ENCODE results near the gene PAX8. TPM values are rescaled to one million over a fixed set of nuclear protein-coding genes. Genes with fewer than 3 reads are reported as not detected.

The PAX8 gene
- total RNA-seq, 6 donors from 2014 or later: 1.5 to 3.6 (median 2.0) TPM

DNA sequence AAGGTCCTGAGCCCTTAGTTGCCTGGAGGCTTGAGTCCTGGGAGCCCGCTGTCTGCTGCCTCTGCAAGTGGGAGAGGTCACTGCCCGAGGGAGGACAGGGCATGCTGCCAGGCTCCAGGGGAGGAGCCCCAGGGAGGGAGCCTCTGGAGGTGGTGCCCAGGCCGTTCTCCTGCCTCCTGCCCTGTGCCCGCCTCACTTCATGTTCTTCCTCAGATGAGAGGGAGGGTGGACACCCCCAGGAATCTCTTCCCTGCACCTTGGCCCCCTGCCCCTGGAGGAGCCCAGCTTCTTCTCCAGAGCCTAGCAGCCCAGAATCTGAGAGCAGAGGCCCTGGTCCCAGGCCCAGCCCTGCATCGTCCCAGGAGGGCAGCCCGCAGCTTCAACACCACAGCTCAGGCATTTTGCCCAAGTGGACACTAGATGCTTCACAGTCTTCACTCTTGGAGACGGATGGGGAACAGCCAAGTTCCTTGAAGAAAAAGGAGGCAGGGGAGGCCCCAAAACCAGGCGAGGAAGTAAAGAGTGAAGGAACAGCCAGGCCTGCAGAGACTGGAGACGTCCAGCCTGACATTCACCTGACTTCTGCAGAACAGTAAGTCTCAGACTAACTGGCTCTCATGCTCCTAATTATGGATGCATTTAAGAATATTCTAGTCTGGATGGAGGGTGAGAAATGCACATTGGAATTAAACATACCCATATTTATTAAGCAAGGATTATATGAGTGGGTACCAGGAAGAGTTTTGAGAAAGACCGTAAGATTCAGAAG, 92.9 kb downstream of the PAX8 start:
- 58 to 67% methylated on average over 8 to 10 of the region's 10 CpGs for WGBS, 2 donors
- peak; percentile 65 to 83 for DNase-seq
- Histone ChIP-seq H3K9me3 (no peaks in the 10 kb centered on the region), H3K36me3 (peaks cover 0 to 2% (median 1%) of the 10 kb centered on the region in 4 donors), H3K27me3 (no peaks in the 10 kb centered on the region), H3K4me1 (peaks cover 12 to 32% (median 31%) of the 10 kb centered on the region in 4 donors), H3K4me3 (no peak overlapping the region), H3K27ac (peak overlapping the region in 2 of 4 donors; percentile 7 to 11)
- peak; percentile 49 to 69 for ATAC-seq (ENCODE audit: low FRiP score in 2 of 2)
- TF ChIP-seq EP300 (IDR thresholded peaks at IDR 0.05) (no peak), POLR2A (IDR thresholded peaks at IDR 0.05) (no peak), POLR2AphosphoS5 (IDR thresholded peaks at IDR 0.05) (no peak)
- TF ChIP-seq, protein P1, sequence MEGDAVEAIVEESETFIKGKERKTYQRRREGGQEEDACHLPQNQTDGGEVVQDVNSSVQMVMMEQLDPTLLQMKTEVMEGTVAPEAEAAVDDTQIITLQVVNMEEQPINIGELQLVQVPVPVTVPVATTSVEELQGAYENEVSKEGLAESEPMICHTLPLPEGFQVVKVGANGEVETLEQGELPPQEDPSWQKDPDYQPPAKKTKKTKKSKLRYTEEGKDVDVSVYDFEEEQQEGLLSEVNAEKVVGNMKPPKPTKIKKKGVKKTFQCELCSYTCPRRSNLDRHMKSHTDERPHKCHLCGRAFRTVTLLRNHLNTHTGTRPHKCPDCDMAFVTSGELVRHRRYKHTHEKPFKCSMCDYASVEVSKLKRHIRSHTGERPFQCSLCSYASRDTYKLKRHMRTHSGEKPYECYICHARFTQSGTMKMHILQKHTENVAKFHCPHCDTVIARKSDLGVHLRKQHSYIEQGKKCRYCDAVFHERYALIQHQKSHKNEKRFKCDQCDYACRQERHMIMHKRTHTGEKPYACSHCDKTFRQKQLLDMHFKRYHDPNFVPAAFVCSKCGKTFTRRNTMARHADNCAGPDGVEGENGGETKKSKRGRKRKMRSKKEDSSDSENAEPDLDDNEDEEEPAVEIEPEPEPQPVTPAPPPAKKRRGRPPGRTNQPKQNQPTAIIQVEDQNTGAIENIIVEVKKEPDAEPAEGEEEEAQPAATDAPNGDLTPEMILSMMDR (IDR thresholded peaks at IDR 0.05): no peak

- Histone ChIP-seq H3K27me3 (no peaks in the 10 kb centered on the region), H3K36me3 (peaks cover 0 to 2% (median 1%) of the 10 kb centered on the region in 4 donors), H3K27ac (no peak overlapping the region), H3K4me1 (peaks cover 16 to 43% (median 41%) of the 10 kb centered on the region in 4 donors), H3K9me3 (no peaks in the 10 kb centered on the region), H3K4me3 (no peak overlapping the region)
- TF ChIP-seq, protein P1 (IDR thresholded peaks at IDR 0.05): no peak
- no peak for TF ChIP-seq POLR2A (IDR thresholded peaks at IDR 0.05)
- DNase-seq (no peak), ATAC-seq (ENCODE audit: low FRiP score in 2 of 2) (no peak)
- 75 to 94% methylated on average over 7 to 8 of the region's 8 CpGs for WGBS, 2 donors
Measured at GRCh38 chr2:113184531-113185230, 94.0 kb downstream of the PAX8 start.

DNA sequence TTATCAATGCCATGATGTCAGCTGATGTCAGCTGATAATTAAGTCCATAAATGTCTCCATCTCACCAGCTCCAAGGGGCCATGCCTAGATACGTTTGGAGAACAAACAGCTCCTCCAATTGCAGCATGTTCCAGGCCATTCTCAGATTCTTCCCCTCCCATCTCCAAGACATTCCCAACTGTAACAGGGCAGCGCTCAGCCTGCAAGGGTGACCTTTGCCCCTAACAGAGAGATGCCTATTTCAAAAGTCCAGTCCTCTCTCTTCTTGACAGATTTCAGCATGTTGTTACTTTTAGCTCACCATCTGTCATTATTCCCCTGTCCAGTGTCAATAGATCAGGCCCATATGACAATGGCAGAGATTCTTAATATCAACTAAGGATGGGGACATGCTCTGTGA, 95.0 kb downstream of the PAX8 start:
- ATAC-seq (ENCODE audit: low FRiP score in 2 of 2) (no peak), DNase-seq (no peak)
- 73 to 82% methylated on average over 2 of the region's 2 CpGs for WGBS, 2 donors
- H3K4me1 ChIP-seq: peaks cover 19 to 45% (median 42%) of the 10 kb centered on the region in 4 donors
- no peak overlapping the region for H3K27ac ChIP-seq
- peaks cover 0 to 2% (median 1%) of the 10 kb centered on the region in 4 donors for H3K36me3 ChIP-seq
- H3K27me3 ChIP-seq: no peaks in the 10 kb centered on the region
- no peak for TF ChIP-seq POLR2AphosphoS5 (IDR thresholded peaks at IDR 0.05)
- TF ChIP-seq EP300 (IDR thresholded peaks at IDR 0.05): no peak
- no peak for TF ChIP-seq POLR2A (IDR thresholded peaks at IDR 0.05)
- TF ChIP-seq, protein P1 (IDR thresholded peaks at IDR 0.05): no peak
- H3K4me3 ChIP-seq: no peak overlapping the region
- no peaks in the 10 kb centered on the region for H3K9me3 ChIP-seq

GRCh38 chr2:113183264-113183663, 95.5 kb downstream of the PAX8 start:
- no peak for DNase-seq
- TF ChIP-seq POLR2AphosphoS5 (IDR thresholded peaks at IDR 0.05): no peak
- no peak for TF ChIP-seq POLR2A (IDR thresholded peaks at IDR 0.05)
- TF ChIP-seq, protein P1 (IDR thresholded peaks at IDR 0.05): no peak
- no peak for TF ChIP-seq EP300 (IDR thresholded peaks at IDR 0.05)
- Histone ChIP-seq H3K4me3 (no peak overlapping the region), H3K27ac (no peak overlapping the region), H3K36me3 (peaks cover 0 to 2% (median 1%) of the 10 kb centered on the region in 4 donors), H3K4me1 (peaks cover 19 to 47% (median 43%) of the 10 kb centered on the region in 4 donors), H3K9me3 (no peaks in the 10 kb centered on the region), H3K27me3 (no peaks in the 10 kb centered on the region)
- no peak for ATAC-seq (ENCODE audit: low FRiP score in 2 of 2)
- WGBS, 2 donors: 92 to 93% methylated on average over 5 to 8 of the region's 8 CpGs
